ENCODE measurements around the gene CYP4V2.

The CYP4V2 gene

GRCh38 chr4:186248643-186249042 is 57.3 kb downstream of the CYP4V2 start:
- no peak overlapping the region for H3K4me3 ChIP-seq (ENCODE audit: control insufficient read depth, low read depth, low read length)
- TF ChIP-seq, protein P1, sequence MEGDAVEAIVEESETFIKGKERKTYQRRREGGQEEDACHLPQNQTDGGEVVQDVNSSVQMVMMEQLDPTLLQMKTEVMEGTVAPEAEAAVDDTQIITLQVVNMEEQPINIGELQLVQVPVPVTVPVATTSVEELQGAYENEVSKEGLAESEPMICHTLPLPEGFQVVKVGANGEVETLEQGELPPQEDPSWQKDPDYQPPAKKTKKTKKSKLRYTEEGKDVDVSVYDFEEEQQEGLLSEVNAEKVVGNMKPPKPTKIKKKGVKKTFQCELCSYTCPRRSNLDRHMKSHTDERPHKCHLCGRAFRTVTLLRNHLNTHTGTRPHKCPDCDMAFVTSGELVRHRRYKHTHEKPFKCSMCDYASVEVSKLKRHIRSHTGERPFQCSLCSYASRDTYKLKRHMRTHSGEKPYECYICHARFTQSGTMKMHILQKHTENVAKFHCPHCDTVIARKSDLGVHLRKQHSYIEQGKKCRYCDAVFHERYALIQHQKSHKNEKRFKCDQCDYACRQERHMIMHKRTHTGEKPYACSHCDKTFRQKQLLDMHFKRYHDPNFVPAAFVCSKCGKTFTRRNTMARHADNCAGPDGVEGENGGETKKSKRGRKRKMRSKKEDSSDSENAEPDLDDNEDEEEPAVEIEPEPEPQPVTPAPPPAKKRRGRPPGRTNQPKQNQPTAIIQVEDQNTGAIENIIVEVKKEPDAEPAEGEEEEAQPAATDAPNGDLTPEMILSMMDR (IDR thresholded peaks at IDR 0.05; ENCODE audit: control insufficient read depth, insufficient read depth, low read depth, low read length, missing control alignments) = no peak
- DNase-seq (ENCODE audit: low read depth) = no peak

DNA sequence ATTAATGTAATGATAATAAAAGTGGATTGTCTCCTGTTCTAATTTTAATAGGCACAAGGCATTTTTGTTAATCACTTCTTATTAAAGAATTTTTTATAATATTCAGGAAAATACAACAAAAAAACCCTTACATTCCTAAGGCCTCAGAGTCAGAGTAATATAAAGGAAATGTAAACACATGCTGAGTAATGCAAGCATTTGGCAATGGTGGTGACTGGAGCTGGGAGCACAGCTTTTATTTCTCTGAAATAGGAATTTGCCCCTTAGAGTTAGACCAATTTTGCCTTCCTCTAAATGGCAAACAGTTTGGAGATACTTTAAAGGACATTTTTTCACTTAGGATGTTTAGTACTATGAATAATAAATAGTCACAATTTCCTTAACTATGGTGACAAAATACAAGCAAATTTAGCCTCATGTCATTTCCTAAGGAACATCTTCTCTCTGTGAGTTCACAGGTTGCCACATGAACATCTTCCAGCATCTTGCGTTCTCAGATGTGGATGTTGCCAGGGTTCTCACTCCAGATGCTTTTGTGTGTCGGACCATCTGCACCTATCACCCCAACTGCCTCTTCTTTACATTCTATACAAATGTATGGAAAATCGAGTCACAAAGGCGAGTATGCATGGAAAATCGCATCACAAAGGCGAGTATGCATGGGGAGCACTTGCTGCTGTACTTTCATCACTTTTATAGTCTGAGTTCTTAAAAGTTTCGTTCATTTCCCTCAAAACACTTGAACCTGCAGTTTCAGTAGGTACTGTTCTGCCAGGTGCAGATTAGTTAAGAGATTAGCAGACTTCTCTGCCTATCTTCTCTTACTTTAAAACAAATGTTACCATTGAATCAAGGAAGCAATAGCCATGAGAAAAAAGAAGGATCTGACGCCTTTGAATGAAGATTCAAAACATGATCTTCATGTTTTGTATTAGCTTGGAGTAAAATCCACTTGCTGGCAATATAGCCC is 58.7 kb downstream of the CYP4V2 start:
- no peak overlapping the region for H3K4me3 ChIP-seq (ENCODE audit: control insufficient read depth, low read depth, low read length)
- TF ChIP-seq, protein P1 (IDR thresholded peaks at IDR 0.05; ENCODE audit: control insufficient read depth, insufficient read depth, low read depth, low read length, missing control alignments) = no peak
- no peak for DNase-seq (ENCODE audit: low read depth)

- no peak overlapping the region for H3K4me3 ChIP-seq (ENCODE audit: control insufficient read depth, low read depth, low read length)
- DNase-seq (ENCODE audit: low read depth) = no peak
Observed at GRCh38 chr4:186250760-186251159, 59.4 kb downstream of the CYP4V2 start.

DNA sequence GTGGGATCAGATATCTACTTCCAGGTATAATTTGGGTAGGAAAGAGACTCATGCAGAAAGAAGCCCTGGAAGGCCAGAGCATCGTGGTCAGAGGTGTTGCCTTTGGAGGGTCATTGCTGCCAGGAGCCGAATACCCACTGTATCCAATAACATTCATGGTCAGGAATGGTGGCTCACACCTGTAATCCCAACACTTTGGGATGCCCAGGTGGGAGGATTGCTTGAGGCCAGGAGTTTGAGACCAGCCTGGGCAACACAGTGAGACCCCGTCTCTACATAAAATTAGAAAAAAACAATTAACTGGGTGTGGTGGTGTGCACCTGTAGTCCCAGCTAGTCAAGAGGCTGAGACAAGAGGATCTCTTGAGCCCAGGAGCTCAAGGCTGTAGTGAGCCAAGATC is 63.8 kb downstream of the CYP4V2 start:
- H3K4me3 ChIP-seq (ENCODE audit: control insufficient read depth, low read depth, low read length) = no peak overlapping the region
- TF ChIP-seq, protein P1 (IDR thresholded peaks at IDR 0.05; ENCODE audit: control insufficient read depth, insufficient read depth, low read depth, low read length, missing control alignments) = no peak

More at GRCh38 chr4:186250760-186251159, 59.4 kb downstream of the CYP4V2 start:
- TF ChIP-seq, protein P1 (IDR thresholded peaks at IDR 0.05; ENCODE audit: control insufficient read depth, insufficient read depth, low read depth, low read length, missing control alignments) = no peak

DNA sequence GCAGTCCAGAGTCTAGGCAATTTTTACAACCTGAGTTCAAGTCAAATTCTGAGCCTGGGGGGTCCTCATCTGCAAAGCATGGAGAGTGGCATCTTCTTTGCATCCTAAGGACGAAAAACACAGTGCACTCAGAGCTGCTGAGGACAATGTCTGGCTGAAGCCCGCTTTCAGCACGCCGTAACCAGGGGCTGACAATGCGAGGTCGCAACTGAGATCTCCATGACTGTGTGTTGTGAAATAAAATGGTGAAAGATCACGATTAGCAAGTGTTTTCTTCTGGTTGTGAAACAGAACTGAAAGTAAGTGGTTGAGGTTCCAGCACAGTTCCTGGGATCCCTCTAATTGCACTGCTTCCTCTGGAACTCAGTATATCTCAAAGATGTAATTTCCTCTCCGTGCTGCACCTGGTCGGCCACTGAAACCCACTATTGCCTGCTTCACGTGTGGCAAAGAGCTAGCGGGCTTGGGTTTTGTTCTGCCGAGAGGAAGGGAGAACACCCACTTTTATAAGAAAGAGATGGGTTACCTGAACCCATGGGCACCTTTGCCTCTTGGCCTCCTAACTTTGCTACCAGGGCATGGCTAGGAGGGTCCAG is 66.9 kb downstream of the CYP4V2 start:
- DNase-seq (ENCODE audit: low read depth) = no peak
- TF ChIP-seq, protein P1 (IDR thresholded peaks at IDR 0.05; ENCODE audit: control insufficient read depth, insufficient read depth, low read depth, low read length, missing control alignments) = no peak
- no peak overlapping the region for H3K4me3 ChIP-seq (ENCODE audit: control insufficient read depth, low read depth, low read length)

More for the DNA sequence above, 63.8 kb downstream of the CYP4V2 start:
- no peak for DNase-seq (ENCODE audit: low read depth)

GRCh38 chr4:186260117-186260503 is 68.7 kb downstream of the CYP4V2 start:
- no peak overlapping the region for H3K4me3 ChIP-seq (ENCODE audit: control insufficient read depth, low read depth, low read length)
- DNase-seq (ENCODE audit: low read depth) = no peak
- TF ChIP-seq, protein P1 (IDR thresholded peaks at IDR 0.05; ENCODE audit: control insufficient read depth, insufficient read depth, low read depth, low read length, missing control alignments) = no peak

Data from AG09309 (cell line).